ENCODE measurements around the gene ADGRF5. TPM values are rescaled to one million over a fixed set of nuclear protein-coding genes. Genes with fewer than 3 reads are reported as not detected.

Gene ADGRF5
- total RNA-seq, 1 experiment from 2014 or later = not detected

DNA sequence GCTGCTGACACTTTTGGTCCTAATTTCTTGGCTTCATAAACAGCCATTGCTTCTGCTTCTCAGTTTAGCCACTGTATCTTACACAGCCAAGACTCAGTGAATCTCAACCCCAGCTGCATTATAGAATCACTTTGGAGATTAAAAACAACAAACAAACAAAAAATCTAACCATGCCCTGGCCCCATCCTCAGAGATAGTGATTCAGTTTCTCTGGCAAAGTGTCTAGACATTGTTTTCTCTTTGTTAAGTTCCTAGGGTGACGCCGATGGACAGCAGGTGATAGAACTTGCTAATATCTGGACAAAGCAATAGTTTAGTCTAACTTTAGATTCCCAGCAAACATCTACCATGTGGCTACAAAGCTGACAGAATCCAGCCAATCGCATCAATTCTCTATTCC is 2.9 kb downstream of the ADGRF5 start:
- H3K27me3 ChIP-seq (replicated peaks) = no peaks in the 10 kb centered on the region
- H3K4me1 ChIP-seq (replicated peaks) = peaks cover 6% of the 10 kb centered on the region
- no peak overlapping the region for H3K27ac ChIP-seq
- DNase-seq (ENCODE audit: low read depth in 1 of 2, low spot score in 2 of 2) = no peak
- no peak overlapping the region for H3K4me3 ChIP-seq
- no peaks in the 10 kb centered on the region for H3K36me3 ChIP-seq
- no peaks in the 10 kb centered on the region for H3K9me3 ChIP-seq (replicated peaks)

DNA sequence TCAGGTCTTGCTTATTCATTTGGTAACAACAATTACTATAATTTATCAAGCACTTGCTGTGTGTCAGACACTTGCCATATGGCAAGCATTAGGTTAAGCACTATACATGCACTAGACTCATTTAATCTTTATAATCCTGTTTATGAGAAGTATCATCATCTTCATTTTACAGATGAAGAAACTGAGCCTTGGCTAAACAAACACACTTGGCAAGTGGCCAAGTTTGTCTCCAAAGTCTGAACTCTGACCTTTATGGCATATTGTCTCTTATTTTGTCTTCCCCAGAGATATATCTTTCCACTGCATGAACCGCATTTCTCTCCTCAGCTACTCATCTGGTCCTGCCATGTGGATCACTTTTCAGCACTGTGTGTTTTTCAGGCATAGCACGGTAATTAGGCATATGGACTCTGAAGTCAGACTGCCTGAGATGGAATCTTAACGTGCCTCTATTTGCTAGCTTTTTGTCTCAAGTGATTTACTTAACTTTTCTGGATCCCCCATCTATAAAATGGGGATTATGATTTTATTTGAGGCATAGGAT is 4.7 kb downstream of the ADGRF5 start:
- DNase-seq (ENCODE audit: low read depth in 1 of 2, low spot score in 2 of 2) = no peak
- H3K27me3 ChIP-seq (replicated peaks) = no peaks in the 10 kb centered on the region
- no peaks in the 10 kb centered on the region for H3K9me3 ChIP-seq (replicated peaks)
- H3K4me3 ChIP-seq = no peak overlapping the region
- no peaks in the 10 kb centered on the region for H3K36me3 ChIP-seq
- H3K4me1 ChIP-seq (replicated peaks) = peaks cover 6% of the 10 kb centered on the region
- no peak overlapping the region for H3K27ac ChIP-seq

DNA sequence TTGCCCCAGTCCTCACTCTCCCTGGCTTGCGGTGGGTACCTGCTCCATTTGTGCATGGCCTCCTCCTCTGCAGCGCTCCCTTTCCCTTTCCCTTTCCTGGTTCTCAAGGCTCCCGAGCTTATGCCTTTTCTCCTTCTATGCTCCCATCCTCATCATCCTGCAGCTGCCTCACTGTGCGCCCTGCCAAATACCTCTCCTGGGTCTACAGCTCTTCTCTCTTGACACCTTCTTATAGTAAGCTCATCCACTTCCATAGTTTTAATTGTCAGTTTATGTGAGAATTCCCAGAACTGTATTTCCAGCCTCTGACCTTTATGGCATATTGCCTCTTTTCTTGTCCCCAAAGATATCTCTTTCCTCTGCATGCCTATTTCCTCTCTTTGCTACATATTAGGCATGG is 5.9 kb downstream of the ADGRF5 start:
- Histone ChIP-seq H3K9me3 (replicated peaks) (no peaks in the 10 kb centered on the region), H3K27ac (no peak overlapping the region), H3K4me1 (replicated peaks) (peaks cover 6% of the 10 kb centered on the region), H3K27me3 (replicated peaks) (no peaks in the 10 kb centered on the region), H3K4me3 (no peak overlapping the region), H3K36me3 (no peaks in the 10 kb centered on the region)
- DNase-seq (ENCODE audit: low read depth in 1 of 2, low spot score in 2 of 2) = no peak

DNA sequence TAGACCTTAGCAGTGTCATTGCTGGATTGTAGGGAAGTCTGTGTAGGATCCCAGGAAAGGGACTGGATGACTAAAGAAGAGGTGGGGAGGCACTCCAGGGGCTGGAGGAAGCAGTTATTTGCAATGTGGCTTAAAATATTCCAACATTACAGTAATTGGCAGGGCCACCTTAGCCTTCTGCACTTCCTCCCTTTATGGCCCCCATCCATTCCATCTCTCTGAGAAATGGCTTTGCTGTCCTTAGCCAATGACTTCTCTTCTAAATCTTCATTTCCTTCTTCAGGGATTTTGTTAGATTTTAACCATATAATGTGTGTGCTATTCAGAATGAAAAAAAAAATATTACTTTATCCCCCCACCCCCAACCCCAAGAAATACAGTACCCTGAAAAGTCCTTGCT is 6.4 kb downstream of the ADGRF5 start:
- peaks cover 6% of the 10 kb centered on the region for H3K4me1 ChIP-seq (replicated peaks)
- DNase-seq (ENCODE audit: low read depth in 1 of 2, low spot score in 2 of 2) = no peak
- H3K27me3 ChIP-seq (replicated peaks) = no peaks in the 10 kb centered on the region
- H3K27ac ChIP-seq = no peak overlapping the region
- H3K36me3 ChIP-seq = no peaks in the 10 kb centered on the region
- no peak overlapping the region for H3K4me3 ChIP-seq
- H3K9me3 ChIP-seq (replicated peaks) = no peaks in the 10 kb centered on the region

DNA sequence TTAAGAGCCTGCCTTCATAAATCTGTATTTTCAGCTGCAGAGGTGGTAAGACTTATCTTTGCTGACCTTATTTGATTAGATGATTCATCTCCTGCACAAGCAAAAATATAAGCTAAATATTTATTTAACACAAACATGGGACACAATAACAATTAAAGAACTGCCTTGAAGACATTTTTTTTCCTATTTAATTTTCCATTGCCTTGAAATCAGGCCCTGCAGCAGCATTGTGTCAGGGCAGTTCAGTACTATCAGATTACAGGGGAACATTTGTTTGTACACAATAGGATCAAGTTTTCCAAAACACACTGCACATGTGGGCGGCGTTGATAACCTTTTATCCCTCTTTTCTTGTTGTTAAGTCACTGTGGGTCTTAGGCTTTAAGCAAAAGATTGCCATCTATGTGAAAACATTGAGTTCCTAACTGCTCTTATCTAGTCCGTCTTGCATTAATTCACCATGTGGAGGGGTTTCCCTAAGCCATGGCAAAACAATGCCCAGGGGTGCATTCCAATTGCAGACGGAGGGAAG is 7.4 kb downstream of the ADGRF5 start:
- no peak overlapping the region for H3K27ac ChIP-seq
- no peaks in the 10 kb centered on the region for H3K27me3 ChIP-seq (replicated peaks)
- peaks cover 6% of the 10 kb centered on the region for H3K4me1 ChIP-seq (replicated peaks)
- H3K4me3 ChIP-seq = no peak overlapping the region
- H3K9me3 ChIP-seq (replicated peaks) = no peaks in the 10 kb centered on the region
- peak in 1 of 2 experiments; percentile 8 for DNase-seq (ENCODE audit: low read depth in 1 of 2, low spot score in 2 of 2)
- H3K36me3 ChIP-seq = no peaks in the 10 kb centered on the region

DNA sequence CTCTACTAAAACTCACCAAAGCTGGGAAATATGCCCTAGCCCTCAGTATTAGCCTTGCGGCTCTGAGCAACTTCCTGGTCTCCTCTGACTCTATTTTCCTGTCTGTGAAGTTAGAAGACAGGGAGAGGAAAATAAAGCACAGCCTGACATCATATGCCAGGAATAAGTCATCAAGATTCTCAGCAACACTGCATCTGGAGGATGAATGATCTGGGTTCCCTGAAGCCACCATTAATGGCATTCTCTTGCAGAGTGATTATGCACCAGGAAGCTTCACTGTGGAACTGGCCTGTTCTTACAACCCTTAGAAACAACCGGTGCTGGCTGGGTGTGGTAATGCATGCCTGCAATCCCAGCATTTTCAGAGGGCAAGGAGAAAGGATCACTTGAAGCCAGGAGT is 12.4 kb downstream of the ADGRF5 start:
- Histone ChIP-seq H3K36me3 (no peaks in the 10 kb centered on the region), H3K4me3 (no peak overlapping the region), H3K27ac (no peak overlapping the region), H3K27me3 (replicated peaks) (no peaks in the 10 kb centered on the region; the same call in 1 of the 2 replicates), H3K4me1 (replicated peaks) (peaks cover 1% of the 10 kb centered on the region), H3K9me3 (replicated peaks) (no peaks in the 10 kb centered on the region)
- no peak for DNase-seq (ENCODE audit: low read depth in 1 of 2, low spot score in 2 of 2)

DNA sequence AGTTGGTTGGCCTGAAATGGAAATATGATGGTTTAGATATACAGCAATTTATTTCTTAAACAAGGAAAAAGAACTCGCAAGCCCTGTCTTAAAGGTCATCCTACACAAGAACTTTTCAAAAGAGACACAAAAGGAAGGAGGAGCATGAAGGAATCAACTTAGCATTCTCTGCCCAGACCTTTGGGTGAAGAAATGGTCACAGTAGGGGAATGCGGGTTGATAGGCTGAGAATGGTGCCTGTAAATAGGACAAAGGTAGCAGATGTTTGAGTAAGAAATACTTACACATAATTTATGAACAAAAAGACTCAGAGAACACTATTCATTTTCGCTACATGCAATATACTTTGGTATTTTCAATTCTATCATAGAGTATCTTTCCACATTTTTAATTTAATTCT is 15.0 kb downstream of the ADGRF5 start:
- no peak overlapping the region for H3K4me3 ChIP-seq
- no peaks in the 10 kb centered on the region for H3K4me1 ChIP-seq (replicated peaks)
- no peaks in the 10 kb centered on the region for H3K9me3 ChIP-seq (replicated peaks)
- DNase-seq (ENCODE audit: low read depth in 1 of 2, low spot score in 2 of 2) = no peak
- no peak overlapping the region for H3K27ac ChIP-seq
- no peaks in the 10 kb centered on the region; the same call in 1 of the 2 replicates for H3K27me3 ChIP-seq (replicated peaks)
- no peaks in the 10 kb centered on the region for H3K36me3 ChIP-seq

DNA sequence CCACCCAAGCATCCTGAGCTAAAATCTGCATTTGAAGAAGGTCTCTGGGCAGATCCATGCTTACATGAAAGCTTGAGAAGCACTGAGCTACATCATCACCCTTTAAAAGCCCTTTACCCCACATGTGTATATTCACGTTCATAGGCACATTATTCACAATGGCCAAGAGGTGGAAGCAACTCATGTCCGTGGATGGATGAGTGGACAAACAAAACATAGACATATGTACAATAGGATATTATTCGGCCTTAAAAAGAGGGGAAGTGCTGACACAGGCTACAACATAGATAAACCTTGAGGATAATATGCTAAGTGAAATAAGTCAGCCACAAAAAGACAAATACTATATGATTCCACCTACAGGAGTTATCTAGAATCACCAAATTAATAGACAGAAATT is 17.6 kb downstream of the ADGRF5 start:
- Histone ChIP-seq H3K4me1 (replicated peaks) (no peaks in the 10 kb centered on the region), H3K36me3 (no peaks in the 10 kb centered on the region), H3K27ac (no peak overlapping the region), H3K27me3 (replicated peaks) (no peaks in the 10 kb centered on the region; the same call in 1 of the 2 replicates), H3K9me3 (replicated peaks) (no peaks in the 10 kb centered on the region), H3K4me3 (no peak overlapping the region)
- DNase-seq (ENCODE audit: low read depth in 1 of 2, low spot score in 2 of 2) = no peak

DNA sequence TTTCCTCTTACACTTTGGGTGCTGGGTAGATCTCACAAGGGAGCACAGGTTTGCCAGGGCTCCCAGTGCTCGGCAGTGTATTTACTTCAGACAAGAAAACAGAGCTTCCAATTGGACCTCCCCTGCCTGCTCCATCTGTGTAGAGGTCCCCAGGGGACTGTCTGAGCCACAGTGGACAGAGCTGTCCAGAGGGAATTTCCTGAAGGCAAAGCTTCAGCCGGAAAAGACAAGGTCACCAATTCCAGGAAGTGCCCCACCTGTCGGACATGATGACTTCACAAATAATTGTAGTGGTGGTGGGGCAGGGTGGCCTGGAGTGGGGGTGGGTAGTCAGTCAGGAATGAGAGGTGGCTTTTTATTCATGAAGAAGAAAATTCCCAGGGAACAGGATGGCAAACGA is 18.6 kb downstream of the ADGRF5 start:
- no peak for DNase-seq (ENCODE audit: low read depth in 1 of 2, low spot score in 2 of 2)

DNA sequence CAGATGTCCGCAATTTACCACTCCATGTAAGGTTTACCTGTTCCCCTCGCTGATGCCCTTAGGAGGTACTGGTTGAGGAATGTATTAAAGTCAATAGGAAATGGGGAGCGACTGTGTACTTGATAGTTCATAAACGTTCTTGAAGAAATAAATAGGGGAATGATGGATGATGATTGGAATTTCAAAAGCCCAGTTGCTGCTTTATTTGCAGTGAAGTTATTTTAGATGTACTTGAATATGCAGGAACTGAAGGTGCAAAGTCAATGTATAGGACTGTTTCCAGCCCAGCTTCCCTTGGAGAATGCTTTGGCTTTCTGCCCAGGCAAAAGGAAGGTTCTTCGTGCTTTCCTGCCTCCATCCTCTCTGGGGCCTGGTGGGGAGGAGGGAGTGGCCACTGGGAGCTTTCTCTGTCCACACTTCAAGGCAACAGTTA is 19.8 kb downstream of the ADGRF5 start:
- H3K36me3 ChIP-seq = no peaks in the 10 kb centered on the region
- H3K27ac ChIP-seq = no peak overlapping the region
- no peak overlapping the region for H3K4me3 ChIP-seq
- DNase-seq (ENCODE audit: low read depth in 1 of 2, low spot score in 2 of 2) = no peak
- no peaks in the 10 kb centered on the region for H3K9me3 ChIP-seq (replicated peaks)
- no peaks in the 10 kb centered on the region for H3K4me1 ChIP-seq (replicated peaks)
- no peaks in the 10 kb centered on the region; the same call in 1 of the 2 replicates for H3K27me3 ChIP-seq (replicated peaks)

More for the DNA sequence above, 18.6 kb downstream of the ADGRF5 start:
- Histone ChIP-seq H3K27me3 (replicated peaks) (no peaks in the 10 kb centered on the region; the same call in 1 of the 2 replicates), H3K4me3 (no peak overlapping the region), H3K4me1 (replicated peaks) (no peaks in the 10 kb centered on the region), H3K36me3 (no peaks in the 10 kb centered on the region), H3K9me3 (replicated peaks) (no peaks in the 10 kb centered on the region), H3K27ac (no peak overlapping the region)

DNA sequence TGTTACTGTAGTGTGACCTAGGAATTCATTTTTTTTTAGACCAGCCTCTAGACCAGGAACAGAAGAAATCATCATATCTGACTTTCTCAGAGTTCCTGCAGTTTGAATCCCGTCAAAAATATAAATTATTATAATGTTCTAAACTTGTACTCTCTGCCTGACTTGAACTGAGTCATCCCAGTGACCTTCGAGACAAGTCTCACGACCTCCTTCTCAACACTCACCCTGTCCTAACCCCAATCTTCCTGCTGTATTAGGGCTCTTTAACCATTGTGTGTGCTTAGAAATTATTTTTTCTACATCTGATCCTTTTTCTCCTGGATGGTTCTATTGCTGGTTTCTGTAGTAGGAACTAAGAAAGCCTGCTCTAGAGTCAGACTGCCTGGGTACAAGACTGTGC is 21.5 kb downstream of the ADGRF5 start:
- H3K4me3 ChIP-seq = no peak overlapping the region
- no peak overlapping the region for H3K27ac ChIP-seq
- H3K27me3 ChIP-seq (replicated peaks) = no peaks in the 10 kb centered on the region
- H3K36me3 ChIP-seq = no peaks in the 10 kb centered on the region
- H3K9me3 ChIP-seq (replicated peaks) = no peaks in the 10 kb centered on the region
- no peak for DNase-seq (ENCODE audit: low read depth in 1 of 2, low spot score in 2 of 2)
- no peaks in the 10 kb centered on the region for H3K4me1 ChIP-seq (replicated peaks)

DNA sequence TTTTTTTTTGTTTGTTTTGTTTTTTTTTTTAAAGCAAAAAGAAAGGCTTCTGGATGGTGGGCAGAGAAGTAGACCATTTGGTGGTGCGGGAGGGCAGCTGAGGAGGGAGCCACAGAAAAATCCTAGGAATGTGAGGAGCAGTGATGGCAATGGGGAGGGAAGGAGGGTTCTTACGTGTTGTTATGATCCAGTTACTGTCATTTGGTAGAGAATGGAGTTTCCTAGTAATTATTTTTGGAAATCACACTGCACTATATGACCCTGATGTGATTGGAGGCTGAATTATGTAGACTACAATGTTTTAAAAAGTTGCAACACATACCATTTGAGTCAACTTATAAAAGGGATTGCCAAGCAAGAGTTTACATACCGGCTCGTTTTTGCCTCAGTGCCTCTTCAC is 22.1 kb downstream of the ADGRF5 start:
- DNase-seq (ENCODE audit: low read depth in 1 of 2, low spot score in 2 of 2) = peak in 1 of 2 experiments; percentile 8
- Histone ChIP-seq H3K4me1 (replicated peaks) (no peaks in the 10 kb centered on the region), H3K4me3 (no peak overlapping the region), H3K27me3 (replicated peaks) (no peaks in the 10 kb centered on the region), H3K27ac (no peak overlapping the region), H3K36me3 (no peaks in the 10 kb centered on the region), H3K9me3 (replicated peaks) (no peaks in the 10 kb centered on the region)

DNA sequence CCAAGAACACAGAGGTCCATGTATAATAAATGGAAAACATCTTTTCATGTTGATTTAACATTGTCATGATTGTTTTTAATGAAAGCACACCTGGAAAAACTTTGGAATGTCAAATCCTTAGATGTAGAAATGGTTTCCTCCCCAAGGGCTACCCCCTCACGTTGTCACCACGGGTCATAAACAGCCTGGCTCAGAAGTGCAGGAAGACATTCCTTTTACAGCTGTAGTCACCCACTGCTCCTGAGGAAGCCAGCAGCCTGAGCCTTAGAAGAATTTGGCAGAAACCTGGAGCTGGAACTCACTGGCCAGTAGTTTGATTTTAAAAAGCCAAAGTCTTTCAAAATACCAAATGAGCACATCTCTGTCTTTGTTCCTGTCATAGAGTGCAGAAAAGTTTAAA is 23.7 kb downstream of the ADGRF5 start:
- Histone ChIP-seq H3K36me3 (no peaks in the 10 kb centered on the region), H3K27ac (no peak overlapping the region), H3K4me1 (replicated peaks) (no peaks in the 10 kb centered on the region), H3K9me3 (replicated peaks) (no peaks in the 10 kb centered on the region), H3K4me3 (no peak overlapping the region), H3K27me3 (replicated peaks) (no peaks in the 10 kb centered on the region)
- DNase-seq (ENCODE audit: low read depth in 1 of 2, low spot score in 2 of 2) = no peak

DNA sequence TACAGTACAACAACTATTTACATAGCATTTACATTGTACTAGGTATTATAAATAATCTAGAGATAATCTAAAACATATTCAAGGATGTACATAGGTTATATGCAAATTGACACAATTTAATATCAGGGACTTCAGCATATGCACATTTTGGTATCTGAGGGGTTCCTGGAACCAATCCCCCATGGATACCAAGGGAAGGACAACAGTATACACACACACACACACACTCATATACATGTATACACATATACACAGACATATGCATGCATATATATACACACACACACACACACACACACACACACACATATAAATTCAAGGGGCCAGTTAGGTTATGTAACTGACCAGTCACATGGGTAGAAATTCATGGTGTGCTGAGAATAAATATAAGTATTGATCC is 24.9 kb downstream of the ADGRF5 start:
- no peak for DNase-seq (ENCODE audit: low read depth in 1 of 2, low spot score in 2 of 2)
- no peaks in the 10 kb centered on the region for H3K9me3 ChIP-seq (replicated peaks)
- no peaks in the 10 kb centered on the region for H3K36me3 ChIP-seq
- H3K27ac ChIP-seq = no peak overlapping the region
- no peak overlapping the region for H3K4me3 ChIP-seq
- H3K4me1 ChIP-seq (replicated peaks) = no peaks in the 10 kb centered on the region
- H3K27me3 ChIP-seq (replicated peaks) = no peaks in the 10 kb centered on the region

DNA sequence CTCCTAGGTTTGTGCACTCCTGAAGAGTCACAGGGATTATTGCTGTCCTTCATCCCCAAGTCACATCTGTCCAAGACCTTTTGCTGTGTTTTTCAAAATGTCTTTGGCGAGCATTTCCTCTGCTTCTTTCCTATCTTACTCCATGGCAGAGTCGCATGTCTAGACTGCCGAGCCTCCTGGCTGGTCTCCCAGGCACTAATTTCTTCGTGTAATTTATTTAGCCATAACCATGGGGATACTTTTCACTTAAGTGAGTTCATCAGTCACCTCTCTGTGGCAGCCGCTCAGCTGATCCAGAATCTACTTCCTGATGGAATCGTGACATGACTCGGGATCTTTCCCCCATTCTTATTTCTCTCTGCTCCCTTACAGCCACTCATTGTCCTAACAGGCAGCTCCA is 25.8 kb downstream of the ADGRF5 start:
- no peaks in the 10 kb centered on the region for H3K9me3 ChIP-seq (replicated peaks)
- H3K36me3 ChIP-seq = no peaks in the 10 kb centered on the region
- no peak overlapping the region for H3K27ac ChIP-seq
- H3K4me3 ChIP-seq = no peak overlapping the region
- no peak for DNase-seq (ENCODE audit: low read depth in 1 of 2, low spot score in 2 of 2)
- H3K27me3 ChIP-seq (replicated peaks) = no peaks in the 10 kb centered on the region
- H3K4me1 ChIP-seq (replicated peaks) = no peaks in the 10 kb centered on the region

Measured in SJSA1 (cell line).